ENCODE results near the gene OTX2. TPM values are rescaled to one million over a fixed set of nuclear protein-coding genes. Genes with fewer than 3 reads are reported as not detected.

OTX2 gene
- total RNA-seq, 6 experiments from 2014 or later = not detected

- no peaks in the 10 kb centered on the region for H3K36me3 ChIP-seq
- H3K27ac ChIP-seq = no peak overlapping the region
- ATAC-seq (no peak), DNase-seq (no peak)
- H3K27me3 ChIP-seq = peaks cover 0 to 20% of the 10 kb centered on the region in 2 donors
- H3K4me3 ChIP-seq = no peak overlapping the region
- no peaks in the 10 kb centered on the region for H3K4me1 ChIP-seq
- 36% methylated on average over 4 of the region's 4 CpGs for WGBS (ENCODE audit: insufficient coverage, low coverage, low lambda C conversion rate, missing lambda C conversion rate)
- no peak for TF ChIP-seq POLR2A (IDR thresholded peaks at IDR 0.05)
- TF ChIP-seq CTCF (IDR thresholded peaks at IDR 0.05) = no peak
- intact Hi-C loops (cut with DNase I) = no loop called here
- H3K9me3 ChIP-seq = no peaks in the 10 kb centered on the region
These were observed 10.9 kb upstream of the OTX2 start for GRCh38 chr14:56821177-56821576.

GRCh38 chr14:56817396-56817921 is 7.2 kb upstream of the OTX2 start:
- H3K4me3 ChIP-seq = no peak overlapping the region
- intact Hi-C loops (cut with DNase I) = no loop called here
- WGBS (ENCODE audit: insufficient coverage, low coverage, low lambda C conversion rate, missing lambda C conversion rate) = 9% methylated on average over 7 of the region's 31 CpGs
- peaks cover 7 to 42% of the 10 kb centered on the region in 2 donors for H3K27me3 ChIP-seq
- DNase-seq (no peak), ATAC-seq (no peak)
- H3K4me1 ChIP-seq = no peaks in the 10 kb centered on the region
- H3K9me3 ChIP-seq = no peaks in the 10 kb centered on the region
- TF ChIP-seq POLR2A (IDR thresholded peaks at IDR 0.05) (no peak), CTCF (IDR thresholded peaks at IDR 0.05) (no peak)
- H3K27ac ChIP-seq = no peak overlapping the region
- H3K36me3 ChIP-seq = no peaks in the 10 kb centered on the region

- ATAC-seq (peak in 1 of 4 donors; percentile 33), DNase-seq (no peak)
- Histone ChIP-seq H3K4me3 (no peak overlapping the region), H3K4me1 (no peaks in the 10 kb centered on the region), H3K36me3 (no peaks in the 10 kb centered on the region), H3K27me3 (peaks cover 8 to 49% of the 10 kb centered on the region in 2 donors), H3K9me3 (no peaks in the 10 kb centered on the region), H3K27ac (no peak overlapping the region)
- intact Hi-C loops (cut with DNase I) = no loop called here
- 2% methylated on average over 37 of the region's 66 CpGs for WGBS (ENCODE audit: insufficient coverage, low coverage, low lambda C conversion rate, missing lambda C conversion rate)
- TF ChIP-seq CTCF (IDR thresholded peaks at IDR 0.05) (no peak), POLR2A (IDR thresholded peaks at IDR 0.05) (no peak)
These were observed 6.5 kb upstream of the OTX2 start for GRCh38 chr14:56816574-56817391.

GRCh38 chr14:56815745-56816144 is 5.5 kb upstream of the OTX2 start:
- intact Hi-C loops (cut with DNase I) = no loop called here
- H3K4me3 ChIP-seq = no peak overlapping the region
- 10% methylated on average over 5 of the region's 5 CpGs for WGBS (ENCODE audit: insufficient coverage, low coverage, low lambda C conversion rate, missing lambda C conversion rate)
- TF ChIP-seq CTCF (IDR thresholded peaks at IDR 0.05) (no peak), POLR2A (IDR thresholded peaks at IDR 0.05) (no peak)
- no peaks in the 10 kb centered on the region for H3K4me1 ChIP-seq
- no peaks in the 10 kb centered on the region for H3K36me3 ChIP-seq
- DNase-seq (no peak), ATAC-seq (no peak)
- peaks cover 8 to 54% of the 10 kb centered on the region in 2 donors for H3K27me3 ChIP-seq
- no peaks in the 10 kb centered on the region for H3K9me3 ChIP-seq
- H3K27ac ChIP-seq = no peak overlapping the region
